Omental fat pad (tissue), 4 donors: ENCODE data around the gene FKBP5. TPM values are rescaled to one million over a fixed set of nuclear protein-coding genes. Genes with fewer than 3 reads are reported as not detected.
"Not testable (repeated sequence)": the region's sequence is repeated elsewhere in the genome, so short reads cannot be mapped to it uniquely, and the experiment has no call there.

Experiments used
- ATAC-seq: fragments of 150-250 bp; one replicate; pipeline ENCODE4 v1.9.1; 2016; ENCODE audit warnings: mild to moderate bottlenecking, moderate library complexity; ENCODE audit not compliant: low FRiP score
- DNase-seq: peaks from one replicate; pipeline ENCODE4 v3.0.0-alpha.2; 2019; ENCODE audit warnings: low spot score
- CTCF ChIP-seq, 3 donors: fragments of 450-650 bp; IDR thresholded peaks; one replicate each; pipeline ENCODE4 v1.5.1; 2016 to 2017; ENCODE audit warnings: antibody characterized with exemption in 3 of 3, mild to moderate bottlenecking in 3 of 3, moderate library complexity in 2 of 3
- total RNA-seq, 4 donors: library from RNA; depleted of rRNA; stranded (reverse); fragments of >200 nt; gene quantifications; one replicate each; pipeline ENCODE4 v1.1.0, GENCODE V29; 2016

Gene FKBP5
- total RNA-seq, 4 donors from 2014 or later, result 257 to 722 (median 366) TPM

GRCh38 chr6:35678814-35679213, 9.9 kb downstream of the FKBP5 start:
- DNase-seq (no peak), ATAC-seq (no peak)
- TF ChIP-seq CTCF (IDR thresholded peaks at IDR 0.05), result no peak

GRCh38 chr6:35678021-35678654, 10.6 kb downstream of the FKBP5 start:
- DNase-seq, result no peak
- no peak for TF ChIP-seq CTCF (IDR thresholded peaks at IDR 0.05)

GRCh38 chr6:35677456-35677855, 11.3 kb downstream of the FKBP5 start:
- TF ChIP-seq CTCF (IDR thresholded peaks at IDR 0.05), result no peak
- DNase-seq, result no peak
- no peak for ATAC-seq

More at GRCh38 chr6:35678021-35678654, 10.6 kb downstream of the FKBP5 start:
- ATAC-seq, result no peak

- DNase-seq (no peak), ATAC-seq (no peak)
- TF ChIP-seq CTCF (IDR thresholded peaks at IDR 0.05), result no peak
These were observed 12.8 kb downstream of the FKBP5 start for GRCh38 chr6:35675871-35676459.

GRCh38 chr6:35674594-35674993, 14.1 kb downstream of the FKBP5 start:
- no peak for TF ChIP-seq CTCF (IDR thresholded peaks at IDR 0.05)
- no peak for DNase-seq
- no peak for ATAC-seq

GRCh38 chr6:35673755-35674154, 15.0 kb downstream of the FKBP5 start:
- ATAC-seq (no peak), DNase-seq (no peak)
- no peak for TF ChIP-seq CTCF (IDR thresholded peaks at IDR 0.05)

- not testable (repeated sequence) for DNase-seq, ATAC-seq
These were observed 15.4 kb downstream of the FKBP5 start for GRCh38 chr6:35673284-35673666.

GRCh38 chr6:35670453-35670852, 18.3 kb downstream of the FKBP5 start:
- DNase-seq, result not testable (repeated sequence)

More at GRCh38 chr6:35670453-35670852, 18.3 kb downstream of the FKBP5 start:
- ATAC-seq, result not testable (repeated sequence)
